Activated naive CD4-positive, alpha-beta T cell treated with anti-CD3 and anti-CD28 coated beads, Interleukin-2, amount 50 U/mL, for 16 hours (primary cell): ENCODE measurements around the gene TRAF2.

Experiments
- DNase-seq: peaks from one replicate; pipeline ENCODE4 v3.0.0-alpha.2; 2020

TRAF2 gene

DNA sequence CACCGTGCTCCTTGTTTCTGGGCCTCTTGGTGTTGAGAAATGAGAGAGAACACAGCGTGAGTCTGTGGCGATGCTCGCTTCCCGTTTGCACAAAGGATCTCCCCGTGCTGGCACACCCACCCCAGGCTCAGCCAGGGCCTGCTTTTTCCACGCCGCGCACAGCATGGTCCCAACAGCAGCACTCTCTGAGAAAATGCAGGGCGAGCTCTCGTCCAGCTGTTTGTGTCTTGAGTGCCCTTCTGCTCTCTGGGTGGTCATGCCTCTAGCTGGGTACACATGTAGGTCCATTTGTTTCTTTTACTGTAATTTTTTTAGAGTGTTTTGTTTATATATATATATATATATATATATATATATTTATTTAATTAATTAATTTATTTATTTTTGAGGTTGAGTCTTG is 31.6 kb downstream of the TRAF2 start:
- DNase-seq = no peak

DNA sequence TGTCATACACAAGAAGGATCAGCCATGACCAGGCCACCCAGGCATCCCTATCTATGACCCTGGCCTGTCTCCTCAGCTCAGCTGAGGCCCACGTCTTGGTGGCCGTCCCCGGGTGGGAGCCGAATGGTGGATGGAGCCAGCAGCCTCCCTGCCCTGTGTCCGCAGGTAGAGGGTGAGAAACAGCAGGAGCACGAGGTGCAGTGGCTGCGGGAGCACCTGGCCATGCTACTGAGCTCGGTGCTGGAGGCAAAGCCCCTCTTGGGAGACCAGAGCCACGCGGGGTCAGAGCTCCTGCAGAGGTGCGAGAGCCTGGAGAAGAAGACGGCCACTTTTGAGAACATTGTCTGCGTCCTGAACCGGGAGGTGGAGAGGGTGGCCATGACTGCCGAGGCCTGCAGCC is 33.8 kb downstream of the TRAF2 start:
- no peak for DNase-seq

DNA sequence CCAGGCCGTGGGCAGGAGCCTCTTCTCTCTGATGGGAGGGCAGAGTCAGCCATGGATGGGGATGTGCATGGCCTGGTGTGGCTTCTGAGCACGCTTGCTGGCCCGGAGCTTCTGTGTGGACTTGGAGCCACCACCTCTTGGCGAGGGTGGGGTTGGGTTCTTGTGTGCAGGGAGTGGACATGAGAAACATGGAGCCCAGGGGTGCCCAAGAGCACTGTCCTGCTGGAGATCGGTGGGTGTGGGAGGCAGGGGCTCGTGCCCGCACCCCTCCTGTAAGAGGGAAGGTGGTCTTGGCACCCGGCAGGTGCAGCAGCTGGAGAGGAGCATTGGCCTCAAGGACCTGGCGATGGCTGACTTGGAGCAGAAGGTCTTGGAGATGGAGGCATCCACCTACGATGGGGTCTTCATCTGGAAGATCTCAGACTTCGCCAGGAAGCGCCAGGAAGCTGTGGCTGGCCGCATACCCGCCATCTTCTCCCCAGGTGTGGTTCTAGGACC is 34.5 kb downstream of the TRAF2 start:
- DNase-seq = no peak

DNA sequence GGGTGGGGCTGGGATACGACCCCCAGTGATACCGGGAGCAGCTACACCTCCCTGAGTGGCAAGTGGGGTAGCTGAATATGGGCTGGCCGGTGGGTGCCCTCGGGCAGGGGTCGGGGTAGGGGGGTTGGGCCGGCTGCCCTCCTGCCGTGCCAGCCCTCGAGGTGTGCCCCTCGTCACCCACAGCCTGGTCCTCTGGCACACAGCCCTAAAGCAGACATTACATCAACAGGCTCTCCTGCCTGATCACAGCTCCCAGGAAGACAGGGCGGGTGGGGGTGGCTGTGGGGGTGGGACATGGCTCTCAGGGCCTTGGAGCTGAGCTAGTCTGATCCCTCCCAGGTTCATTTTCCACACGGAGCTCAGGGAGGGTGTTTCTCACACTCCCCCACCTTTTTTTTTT is 35.0 kb downstream of the TRAF2 start:
- DNase-seq = no peak

DNA sequence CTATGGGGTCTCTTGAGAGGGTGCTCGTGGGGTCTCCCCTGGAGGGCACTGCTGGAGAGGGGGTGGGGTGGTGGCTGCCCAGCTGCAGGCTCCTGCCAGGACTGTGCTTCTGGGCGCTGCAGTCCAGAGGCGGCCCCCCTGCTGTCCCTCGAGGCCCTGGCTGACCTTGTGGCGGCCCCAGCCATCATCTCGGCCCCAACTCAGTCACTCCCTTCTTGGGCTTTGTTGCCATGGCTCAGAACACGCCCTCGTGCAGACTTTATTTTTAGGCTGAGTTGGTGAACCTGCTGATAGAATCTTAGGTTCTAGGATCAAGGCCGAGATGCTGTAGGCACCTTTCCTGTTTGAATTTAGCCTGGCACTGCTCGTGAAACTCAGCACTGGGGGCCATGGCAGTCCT is 35.4 kb downstream of the TRAF2 start:
- no peak for DNase-seq

DNA sequence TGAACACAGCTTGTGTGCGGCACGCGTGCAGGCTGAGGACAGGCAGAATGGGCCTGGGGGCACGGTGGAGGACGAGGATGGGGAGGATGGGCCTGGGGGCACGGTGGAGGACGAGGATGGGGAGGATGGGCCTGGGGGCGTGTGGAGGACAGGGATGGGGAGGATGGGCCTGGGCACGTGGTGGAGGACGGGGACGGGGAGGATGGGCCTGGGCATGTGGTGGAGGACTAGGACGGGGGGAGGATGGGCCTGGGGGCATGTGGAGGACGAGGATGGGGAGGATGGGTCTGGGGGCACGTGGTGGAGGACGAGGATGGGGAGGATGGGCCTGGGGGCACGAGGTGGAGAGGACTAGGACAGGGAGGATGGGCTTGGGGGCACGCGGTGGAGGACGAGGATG is 36.2 kb downstream of the TRAF2 start:
- no peak for DNase-seq

DNA sequence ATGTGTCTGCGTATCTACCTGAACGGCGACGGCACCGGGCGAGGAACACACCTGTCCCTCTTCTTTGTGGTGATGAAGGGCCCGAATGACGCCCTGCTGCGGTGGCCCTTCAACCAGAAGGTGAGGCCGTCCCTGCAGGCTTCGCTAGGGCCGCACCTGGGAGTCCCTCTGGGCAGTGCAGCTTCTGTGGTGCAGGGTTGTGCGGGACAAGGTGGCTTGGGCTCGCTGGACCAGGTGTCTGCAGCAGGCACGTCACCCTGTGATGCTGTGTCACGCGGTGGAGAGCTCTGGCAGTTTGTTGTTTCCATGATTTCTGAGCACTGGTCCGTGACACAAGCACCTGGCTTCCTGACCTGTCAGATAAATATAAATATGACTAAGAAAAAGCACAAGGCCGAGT is 37.6 kb downstream of the TRAF2 start:
- DNase-seq = no peak

DNA sequence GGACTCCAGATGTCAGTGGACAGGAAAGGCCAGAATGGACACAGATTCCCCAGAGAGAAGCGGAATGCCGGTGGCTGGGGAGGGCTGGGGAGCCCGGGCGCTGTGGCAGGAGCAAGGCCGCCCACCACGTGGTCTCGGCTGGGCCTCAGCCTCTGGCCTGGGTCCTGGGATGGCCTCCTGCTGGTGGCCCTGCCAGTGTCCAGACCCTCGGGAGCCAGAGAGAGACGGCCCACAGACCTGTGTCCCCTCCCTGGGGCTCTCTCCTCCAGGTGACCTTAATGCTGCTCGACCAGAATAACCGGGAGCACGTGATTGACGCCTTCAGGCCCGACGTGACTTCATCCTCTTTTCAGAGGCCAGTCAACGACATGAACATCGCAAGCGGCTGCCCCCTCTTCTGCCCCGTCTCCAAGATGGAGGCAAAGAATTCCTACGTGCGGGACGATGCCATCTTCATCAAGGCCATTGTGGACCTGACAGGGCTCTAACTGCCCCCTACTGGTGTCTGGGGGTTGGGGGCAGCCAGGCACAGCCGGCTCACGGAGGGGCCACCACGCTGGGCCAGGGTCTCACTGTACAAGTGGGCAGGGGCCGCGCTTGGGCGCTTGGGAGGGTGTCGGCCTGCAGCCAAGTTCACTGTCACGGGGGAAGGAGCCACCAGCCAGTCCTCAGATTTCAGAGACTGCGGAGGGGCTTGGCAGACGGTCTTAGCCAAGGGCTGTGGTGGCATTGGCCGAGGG is 39.3 kb downstream of the TRAF2 start:
- no peak for DNase-seq

DNA sequence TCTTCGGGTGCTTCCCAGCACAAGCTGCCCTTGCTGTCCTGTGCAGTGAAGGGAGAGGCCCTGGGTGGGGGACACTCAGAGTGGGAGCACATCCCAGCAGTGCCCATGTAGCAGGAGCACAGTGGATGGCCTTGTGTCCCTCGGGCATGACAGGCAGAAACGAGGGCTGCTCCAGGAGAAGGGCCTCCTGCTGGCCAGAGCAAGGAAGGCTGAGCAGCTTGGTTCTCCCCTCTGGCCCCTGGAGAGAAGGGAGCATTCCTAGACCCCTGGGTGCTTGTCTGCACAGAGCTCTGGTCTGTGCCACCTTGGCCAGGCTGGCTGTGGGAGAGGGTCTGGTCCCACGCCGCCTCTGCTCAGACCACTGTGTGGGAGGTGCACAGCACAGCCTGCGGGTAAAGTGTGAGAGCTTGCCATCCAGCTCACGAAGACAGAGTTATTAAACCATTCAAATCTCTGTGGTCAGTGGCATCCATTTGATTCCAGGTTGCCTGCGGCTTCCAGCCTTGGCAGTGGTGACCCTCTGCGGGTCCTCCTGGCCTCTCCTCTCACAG is 39.9 kb downstream of the TRAF2 start:
- DNase-seq = no peak

DNA sequence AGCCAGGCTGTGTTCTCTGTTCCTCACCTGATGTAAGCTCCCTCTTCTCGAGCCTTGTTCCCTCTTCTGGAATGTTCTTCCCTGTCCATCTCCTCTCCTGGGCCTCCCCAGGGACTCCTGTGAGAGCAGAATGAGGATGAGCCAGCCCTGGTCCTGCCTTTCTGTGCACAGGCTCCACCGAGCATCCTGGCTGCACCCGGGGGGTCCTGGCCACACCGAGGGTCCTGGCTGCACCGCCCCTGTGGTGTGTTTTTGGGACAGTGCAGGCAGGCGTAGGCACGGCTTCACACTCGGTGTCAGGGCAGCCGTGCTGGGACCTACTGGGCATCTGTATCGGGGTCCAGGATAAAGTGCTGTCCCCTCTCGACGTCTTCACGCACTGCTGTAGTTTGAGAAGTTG is 40.4 kb downstream of the TRAF2 start:
- DNase-seq = no peak

DNA sequence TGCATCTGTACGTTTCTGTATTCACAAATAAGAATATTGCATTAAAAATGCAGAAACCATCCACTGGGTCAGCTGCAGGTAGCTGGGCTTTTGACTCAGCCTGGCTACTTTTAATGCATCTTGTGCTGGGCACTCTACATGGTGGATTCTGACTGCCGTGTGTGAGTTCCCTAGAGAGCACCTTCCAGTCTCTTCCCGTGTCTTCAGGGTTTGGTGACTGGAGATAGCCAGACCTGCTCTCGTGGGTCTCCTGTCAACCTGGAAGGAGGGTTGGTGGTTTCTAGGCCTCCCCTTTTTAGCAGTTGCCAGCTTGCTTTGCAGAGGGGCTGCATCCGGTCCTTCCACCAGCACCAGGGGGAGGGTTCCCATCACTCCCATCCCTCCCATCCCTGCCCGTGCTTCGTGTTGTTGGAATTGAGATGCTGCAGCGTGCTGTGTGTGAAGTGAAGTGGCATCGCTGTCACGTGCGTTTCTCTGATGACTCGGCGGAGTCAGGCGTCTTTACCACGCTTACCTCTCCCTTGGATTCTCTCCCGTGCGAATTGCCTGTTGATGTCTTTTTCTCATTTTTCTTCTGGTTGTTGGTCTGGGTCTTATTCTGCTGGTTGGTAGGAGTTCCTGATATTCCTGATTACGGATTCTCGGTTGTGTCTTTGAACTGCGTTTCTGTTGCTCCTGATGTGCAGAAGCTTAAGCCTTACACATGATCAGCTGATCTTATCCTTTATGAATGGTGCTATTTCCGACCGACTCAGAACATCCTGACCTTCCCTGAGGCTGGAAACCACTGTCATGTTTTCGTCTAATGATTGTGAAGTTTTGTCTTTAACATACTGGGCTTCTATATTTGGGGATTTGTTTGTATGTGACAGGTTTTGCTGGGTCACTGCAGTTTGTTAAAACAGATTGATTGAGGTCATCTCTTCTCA is 41.3 kb downstream of the TRAF2 start:
- no peak for DNase-seq

DNA sequence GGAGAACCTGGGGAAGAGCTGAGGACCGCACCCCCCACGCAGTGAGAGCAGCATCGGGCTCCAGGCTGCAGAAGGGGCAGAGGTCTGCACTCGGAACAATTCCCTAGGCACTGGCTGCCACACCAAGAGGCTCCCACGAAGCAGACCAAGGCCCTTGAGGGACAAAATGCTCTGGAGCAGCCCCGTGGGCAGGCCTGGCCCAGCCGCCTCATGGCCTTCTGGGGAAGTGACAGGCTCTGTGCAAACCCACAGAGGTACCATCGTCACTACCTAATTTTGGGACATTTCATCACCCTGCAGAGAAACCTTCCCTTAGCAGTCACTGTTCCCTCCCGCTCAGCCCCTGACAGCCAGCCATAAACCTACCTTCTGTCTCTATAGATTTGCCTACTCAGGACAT is 42.3 kb downstream of the TRAF2 start:
- no peak for DNase-seq

DNA sequence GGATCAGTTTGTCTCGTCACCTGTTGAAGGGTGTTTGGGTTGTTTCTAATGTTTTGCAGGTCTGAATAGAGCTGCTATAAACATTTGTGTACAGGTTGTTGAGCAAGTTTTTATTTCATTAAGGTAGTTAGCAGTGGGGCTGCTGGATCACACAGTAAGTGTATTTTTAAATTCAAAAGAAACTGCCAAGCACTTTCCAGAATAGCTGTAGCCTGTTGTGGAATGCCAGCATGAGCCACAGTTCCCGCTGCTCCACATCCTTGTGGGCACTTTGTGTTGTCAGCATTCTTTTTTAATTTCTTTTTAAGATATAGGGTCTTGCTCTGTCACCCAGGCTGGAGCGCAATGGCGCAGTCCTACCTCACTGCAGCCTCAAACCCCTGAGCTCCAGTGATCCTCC is 43.7 kb downstream of the TRAF2 start:
- no peak for DNase-seq

DNA sequence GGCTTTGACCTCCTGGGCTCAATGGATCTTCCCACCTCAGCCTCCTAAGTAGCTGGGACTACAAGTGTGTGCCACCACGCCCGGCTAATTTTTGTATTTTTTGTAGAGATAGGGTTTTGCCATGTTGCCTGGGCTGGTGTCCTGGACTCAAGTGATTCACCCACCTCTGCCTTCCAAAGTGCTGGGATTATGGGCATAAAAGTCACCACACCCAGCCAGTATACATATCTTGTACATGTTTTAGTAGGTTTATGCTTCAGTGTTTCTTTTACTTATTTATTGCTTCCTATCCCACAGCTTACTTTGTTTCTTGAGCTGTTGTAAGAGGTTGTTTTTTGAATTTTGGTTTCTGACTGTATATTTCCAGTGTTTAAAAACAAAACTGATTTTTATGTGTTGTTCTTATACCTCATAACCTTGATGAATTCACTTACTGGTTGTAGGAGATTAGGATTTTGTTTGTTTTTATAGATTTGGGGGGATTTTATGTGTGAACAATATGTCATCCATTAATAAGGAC is 45.4 kb downstream of the TRAF2 start:
- no peak for DNase-seq

DNA sequence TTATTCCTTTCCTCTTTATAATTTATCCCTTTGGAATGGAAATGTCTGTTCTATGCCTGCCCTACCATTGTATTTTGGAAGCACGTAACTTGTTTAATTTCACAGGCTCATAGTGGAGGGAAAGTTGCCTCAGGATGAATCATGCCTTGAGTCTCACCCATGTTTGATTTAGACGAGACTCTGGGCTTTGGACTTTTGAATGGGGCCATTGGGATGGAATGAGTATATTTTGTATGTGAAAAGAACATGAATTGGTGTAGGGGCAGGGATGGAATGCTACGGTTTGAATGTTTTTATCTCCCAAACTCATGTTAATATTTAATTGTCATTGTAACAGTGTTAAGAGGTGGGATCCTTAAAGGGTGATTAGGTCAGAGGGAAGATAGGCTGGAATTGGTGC is 48.0 kb downstream of the TRAF2 start:
- no peak for DNase-seq

DNA sequence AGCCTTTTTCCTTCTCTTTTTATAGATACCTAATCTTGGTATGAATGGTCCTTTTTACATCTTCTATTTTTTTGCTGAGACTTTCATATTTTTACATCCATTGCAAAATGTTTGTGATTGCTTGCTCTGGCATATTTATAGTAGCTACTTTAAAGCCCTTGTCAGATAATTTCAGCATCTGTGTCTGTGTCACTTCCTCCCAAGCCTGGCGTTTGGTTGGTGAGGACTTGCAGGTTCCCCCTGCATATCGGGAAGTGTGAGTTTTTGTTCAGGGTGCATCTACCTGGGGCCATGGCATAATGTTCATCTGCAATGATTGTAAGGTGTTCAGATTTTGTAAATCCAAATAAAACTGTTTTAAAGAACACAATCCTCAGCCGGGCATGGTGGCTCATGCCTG is 49.3 kb downstream of the TRAF2 start:
- DNase-seq = no peak

DNA sequence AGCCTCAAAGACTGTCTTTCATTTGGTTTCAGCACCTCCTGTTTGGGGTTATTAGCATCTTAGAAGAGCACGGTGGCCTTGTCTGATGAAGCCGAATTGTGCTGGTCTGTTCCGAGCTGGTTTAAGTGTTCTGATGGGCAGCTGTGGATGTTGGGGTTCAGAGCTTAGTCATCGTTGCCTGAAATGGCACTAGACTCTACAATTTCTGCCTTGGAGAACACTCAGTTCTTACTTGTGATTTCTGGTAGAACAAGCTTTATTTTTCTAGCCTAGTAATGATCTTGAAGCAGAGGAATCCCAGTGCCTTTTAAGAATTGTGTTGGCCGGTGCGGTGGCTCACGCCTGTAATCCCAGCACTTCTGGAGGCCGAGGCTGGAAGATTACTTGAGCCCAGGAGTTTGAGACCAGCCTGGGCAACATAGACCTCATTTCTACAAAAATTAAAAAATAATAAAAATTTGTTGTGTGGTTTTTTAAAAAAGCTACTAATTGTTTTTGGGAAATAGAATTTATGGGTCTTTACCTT is 50.4 kb downstream of the TRAF2 start:
- DNase-seq = no peak

DNA sequence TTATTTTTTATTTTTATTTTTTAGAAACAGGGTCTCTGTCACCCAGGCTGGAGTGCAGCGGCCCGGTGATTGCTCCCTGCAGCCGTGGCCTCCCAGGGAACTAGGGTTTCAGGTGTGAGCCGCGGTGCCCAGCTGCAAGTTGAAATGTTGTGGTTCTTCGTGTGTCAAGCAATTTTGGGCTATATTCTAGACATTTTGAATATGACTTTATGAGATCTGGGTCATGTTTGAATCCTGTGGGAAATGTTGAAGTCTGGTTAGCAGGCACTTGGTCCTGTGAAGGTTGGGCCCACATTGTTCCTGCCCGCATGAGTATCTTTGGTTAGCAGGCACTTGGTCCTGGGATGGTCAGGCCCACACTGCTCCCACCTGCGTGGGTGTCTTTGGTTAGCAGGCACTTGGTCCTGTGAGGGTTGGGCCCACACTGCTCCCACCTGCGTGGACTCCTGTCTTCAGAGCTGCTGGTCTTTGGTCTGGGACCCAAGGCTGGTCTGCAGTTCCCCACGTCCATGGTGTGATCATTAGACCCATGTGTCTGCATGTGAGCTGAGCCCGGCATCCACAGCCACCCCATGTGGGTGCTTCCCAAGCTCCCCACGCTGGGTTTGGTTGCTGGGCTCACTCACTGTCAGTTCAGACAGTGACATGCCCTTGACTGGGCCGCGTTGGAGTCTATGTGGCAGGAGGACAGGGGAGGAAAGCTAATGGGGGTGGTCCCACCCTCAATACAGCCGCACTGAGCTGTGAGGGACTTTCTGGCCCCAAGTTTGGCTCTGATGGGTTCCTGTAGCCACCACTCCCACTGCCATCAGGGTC is 51.1 kb downstream of the TRAF2 start:
- DNase-seq = peak; percentile 11

DNA sequence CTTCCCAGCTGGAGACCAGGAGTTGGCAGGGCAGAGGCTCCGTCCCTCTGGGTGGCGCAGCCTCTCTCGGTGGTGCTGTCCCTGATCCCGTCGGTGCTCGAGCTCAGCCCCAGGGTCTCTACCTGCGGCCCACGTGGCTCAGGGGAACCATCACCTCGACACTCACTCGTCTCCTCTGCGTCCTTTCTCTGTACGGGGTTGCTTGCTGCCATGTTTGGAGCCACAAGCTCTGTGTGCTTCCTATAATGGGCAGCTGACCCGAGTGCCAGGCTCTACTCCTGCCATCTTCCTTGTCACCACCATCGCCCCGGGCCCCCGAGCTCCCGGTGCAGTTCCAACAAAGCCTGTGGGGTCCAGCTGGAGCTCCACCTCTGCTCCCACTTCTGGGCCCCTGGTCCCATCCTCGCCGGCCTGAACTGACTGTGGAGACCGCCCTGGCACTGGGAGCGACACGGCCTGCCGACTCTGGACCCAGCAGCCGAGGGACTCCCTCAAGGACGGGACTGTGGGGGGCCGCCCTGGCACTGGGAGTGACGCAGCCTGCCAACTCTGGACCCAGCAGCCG is 53.2 kb downstream of the TRAF2 start:
- DNase-seq = no peak

DNA sequence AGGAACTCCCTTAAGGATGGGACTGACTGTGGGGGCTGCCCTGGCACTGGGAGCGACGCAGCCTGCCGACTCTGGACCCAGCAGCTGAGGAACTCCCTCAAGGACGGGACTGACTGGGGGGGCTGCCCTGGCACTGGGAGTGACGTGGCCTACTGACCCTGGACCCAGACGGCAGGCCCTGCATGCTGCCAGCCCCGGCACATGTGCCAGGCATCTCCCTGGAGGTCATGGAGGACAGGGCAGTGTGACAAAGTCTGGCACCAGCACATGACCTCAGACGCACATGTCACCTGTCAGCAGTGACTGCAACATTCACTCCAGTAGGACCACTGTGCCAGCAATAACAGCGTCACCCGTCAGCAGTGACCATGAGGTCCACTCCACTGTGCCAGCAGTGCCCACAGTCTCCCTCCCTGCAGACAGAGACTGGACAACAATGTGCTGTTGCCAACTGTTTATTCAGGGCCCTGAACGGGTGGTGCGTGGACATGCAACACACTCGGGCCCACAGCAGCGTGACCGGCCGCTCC is 53.7 kb downstream of the TRAF2 start:
- DNase-seq = no peak

DNA sequence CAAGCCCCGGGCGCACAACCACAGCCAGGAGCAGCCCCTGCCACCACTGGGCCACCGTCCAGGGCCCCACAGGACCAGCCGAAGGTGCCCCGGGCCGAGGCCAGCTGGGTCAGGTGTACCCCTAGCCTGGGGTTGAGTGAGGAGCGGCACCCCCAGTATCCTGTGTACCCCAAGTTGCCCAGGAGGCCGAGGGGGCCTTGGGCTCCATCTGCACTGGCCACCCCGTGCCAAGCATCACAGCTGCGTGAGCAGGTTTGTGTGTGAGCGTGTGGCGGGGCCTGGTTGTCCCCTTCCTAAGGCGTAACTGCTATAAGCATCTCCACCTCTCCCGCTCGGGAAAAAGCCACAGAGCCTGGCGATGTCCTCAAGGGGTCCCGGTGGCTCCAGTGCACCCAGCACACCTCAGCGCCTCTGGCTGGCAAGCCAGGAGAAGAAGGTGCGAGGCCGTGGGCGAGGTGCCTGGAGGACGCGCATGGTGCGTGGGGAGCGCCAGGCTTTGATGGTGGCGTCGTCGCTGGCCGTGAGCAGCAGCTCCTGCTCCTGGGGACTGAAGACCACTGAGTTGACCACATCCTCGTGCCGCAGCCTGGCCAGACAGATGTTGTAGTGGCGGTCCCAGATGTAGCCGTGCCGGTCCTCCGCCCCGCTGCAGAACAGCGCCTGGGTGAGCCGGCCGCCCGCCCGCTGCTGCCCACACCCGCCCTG is 54.4 kb downstream of the TRAF2 start:
- DNase-seq = no peak
